A673 (cell line): ENCODE results near the gene SPPL2B. TPM values are rescaled to one million over a fixed set of nuclear protein-coding genes. Genes with fewer than 3 reads are reported as not detected.

Experiments used
- BruUV-seq: library from RNA; stranded (reverse); fragments of 400-500 nt; replicated peaks from 2 replicates; lab custom pipeline; 2021; lab: Mats Ljungman, UMichigan
- CTCF ChIA-PET: fragments of 300-600 bp; sonication (Branson Sonifier 250); formaldehyde crosslinking; loops from one replicate; lab custom pipeline; 2022; ENCODE audit warnings: antibody characterized with exemption; lab: Charles Lee
- POLR2A ChIA-PET: fragments of 300-600 bp; sonication (Branson Sonifier 250); formaldehyde crosslinking; loops from one replicate; lab custom pipeline; 2022; ENCODE audit warnings: antibody characterized with exemption; ENCODE audit not compliant: low non-redundant PET; lab: Charles Lee
- DNase-seq: peaks from one replicate; pipeline ENCODE4 v3.0.0-alpha.2; 2015; ENCODE audit warnings: low spot score
- H3K27ac ChIP-seq: fragments of 200-600 bp; sonication (generic); 2 replicates; pipeline ENCODE4 v1.5.1; 2016; ENCODE audit warnings: mixed run types, low read depth, mild to moderate bottlenecking, mixed read lengths, antibody characterized with exemption, low read length; ENCODE audit not compliant: poor library complexity, severe bottlenecking
- H3K27me3 ChIP-seq: fragments of 200-600 bp; sonication (generic); replicated peaks from 2 replicates; pipeline ENCODE4 v1.6.1; 2017; ENCODE audit warnings: mixed run types, low read depth, mild to moderate bottlenecking, mixed read lengths, antibody characterized with exemption, low read length; ENCODE audit not compliant: insufficient read depth, poor library complexity
- H3K36me3 ChIP-seq: fragments of 200-600 bp; sonication (generic); 2 replicates; pipeline ENCODE4 v1.6.1; 2016; ENCODE audit warnings: mixed run types, mild to moderate bottlenecking, mixed read lengths, antibody characterized with exemption, low read length; ENCODE audit not compliant: insufficient read depth, poor library complexity, severe bottlenecking
- H3K4me1 ChIP-seq: fragments of 200-600 bp; sonication (generic); 2 replicates; pipeline ENCODE4 v1.6.1; 2017; ENCODE audit warnings: mixed run types, mild to moderate bottlenecking, mixed read lengths, antibody characterized with exemption, low read length; ENCODE audit not compliant: insufficient read depth, poor library complexity, severe bottlenecking
- H3K4me3 ChIP-seq: fragments of 200-600 bp; sonication (generic); 2 replicates; pipeline ENCODE4 v1.5.1; 2016; ENCODE audit warnings: low read depth, mixed run types, mild to moderate bottlenecking, mixed read lengths, low read length; ENCODE audit not compliant: poor library complexity, severe bottlenecking
- H3K9me3 ChIP-seq: fragments of 200-600 bp; sonication (generic); 2 replicates; pipeline ENCODE4 v1.6.1; 2016; ENCODE audit warnings: mixed run types, low read depth, mild to moderate bottlenecking, mixed read lengths, antibody characterized with exemption, low read length; ENCODE audit not compliant: poor library complexity, severe bottlenecking
- CTCF ChIP-seq: fragments of 300-800, 200-600 bp; sonication (generic); conservative IDR thresholded peaks from 2 replicates; pipeline ENCODE4 v1.5.1; 2017; ENCODE audit warnings: low read depth, mild to moderate bottlenecking, antibody characterized with exemption, low read length, moderate library complexity, mixed read lengths
- EZH2 ChIP-seq: fragments of 200-600 bp; sonication (generic); IDR thresholded peaks from 2 replicates; pipeline ENCODE4 v1.6.1; 2017; ENCODE audit warnings: borderline replicate concordance, low read depth, mild to moderate bottlenecking, mixed read lengths, antibody characterized with exemption, low read length; ENCODE audit not compliant: poor library complexity, severe bottlenecking
- intact Hi-C: fragments of 100-400 bp; cut with micrococcal nuclease; formaldehyde crosslinking; loops from one replicate; pipeline ENCODE4 v1.10.0; 2022; ENCODE audit not compliant: unreplicated experiment
- total RNA-seq: library from RNA; stranded (reverse); gene quantifications from 2 replicates; pipeline ENCODE4 v1.2.3, GENCODE V29; 2021

The SPPL2B gene
- total RNA-seq, 1 experiment from 2014 or later, result 86.8 TPM

- ChIA-PET CTCF (interaction anchor here (0.6 kb wide), 4 partner anchors 25 to 242 kb away, joined by 3 to 6 read pairs (median 4); partner anchors contain the start of gene TMPRSS9), POLR2A (no interaction called here)
- Histone ChIP-seq H3K4me3 (peak overlapping the region; percentile 14), H3K27me3 (no peaks in the 10 kb centered on the region), H3K36me3 (no peaks in the 10 kb centered on the region), H3K4me1 (peaks cover 7% of the 10 kb centered on the region), H3K27ac (no peak overlapping the region), H3K9me3 (no peaks in the 10 kb centered on the region)
- no TSS peak for BruUV-seq
- intact Hi-C loops, result loop anchor here (5.0 kb wide), 1 partner anchor 58 kb away; the partner anchor contains the start of genes LSM7 and SPPL2B
- TF ChIP-seq CTCF (no peak), EZH2 (no peak)
- peak; percentile 83 for DNase-seq
Measured at GRCh38 chr19:2385053-2385721, 56.7 kb downstream of the SPPL2B start.

GRCh38 chr19:2387367-2388288, 59.1 kb downstream of the SPPL2B start:
- TF ChIP-seq EZH2, result no peak
- ChIA-PET POLR2A (interaction anchor here (0.6 kb wide), 1 partner anchor 25 kb away, joined by 7 read pairs; no protein-coding TSS in a partner anchor), CTCF (no interaction called here)
- no peaks in the 10 kb centered on the region for H3K27me3 ChIP-seq
- peaks cover 7% of the 10 kb centered on the region for H3K4me1 ChIP-seq
- DNase-seq, result no peak
- no TSS peak for BruUV-seq
- H3K27ac ChIP-seq, result no peak overlapping the region
- no peak overlapping the region for H3K4me3 ChIP-seq
- no peaks in the 10 kb centered on the region for H3K36me3 ChIP-seq
- H3K9me3 ChIP-seq, result no peaks in the 10 kb centered on the region
- intact Hi-C loops, result loop anchor here (5.0 kb wide), 1 partner anchor 60 kb away; the partner anchor contains the start of genes LSM7 and SPPL2B

- Histone ChIP-seq H3K4me3 (no peak overlapping the region), H3K27me3 (no peaks in the 10 kb centered on the region), H3K27ac (no peak overlapping the region), H3K36me3 (no peaks in the 10 kb centered on the region), H3K9me3 (no peaks in the 10 kb centered on the region), H3K4me1 (no peaks in the 10 kb centered on the region)
- ChIA-PET POLR2A (no interaction called here), CTCF (no interaction called here)
- intact Hi-C loops, result loop anchor here (5.0 kb wide), 1 partner anchor 62 kb away; the partner anchor contains the start of genes LSM7 and SPPL2B
- BruUV-seq, result no TSS peak
- no peak for TF ChIP-seq EZH2
- no peak for DNase-seq
Measured at GRCh38 chr19:2389594-2389993, 61.1 kb downstream of the SPPL2B start.
